GM06990 (cell line): Measurements from ENCODE around the gene AFG3L2.

Experiments used
- DNase-seq: peaks from one replicate; pipeline ENCODE4 v3.0.0-alpha.2; 2011; ENCODE audit not compliant: insufficient read length; ENCODE audit errors: extremely low read depth
- H3K27me3 ChIP-seq: replicated peaks from 2 replicates; pipeline ENCODE4 v1.6.0; 2011; ENCODE audit warnings: low read length; ENCODE audit not compliant: control insufficient read depth, insufficient read depth
- H3K36me3 ChIP-seq: 2 replicates; pipeline ENCODE4 v1.5.1; 2011; ENCODE audit warnings: low read length; ENCODE audit not compliant: control insufficient read depth, insufficient read depth
- H3K4me3 ChIP-seq: replicated peaks from 2 replicates; pipeline ENCODE4 v1.5.1; 2011; ENCODE audit warnings: low read depth, mild to moderate bottlenecking, control low read depth, low read length
- CTCF ChIP-seq: IDR thresholded peaks from 2 replicates; pipeline ENCODE4 v1.5.1; 2011; ENCODE audit warnings: low read length, control low read depth, mild to moderate bottlenecking, inconsistent platforms; ENCODE audit not compliant: insufficient read depth, poor library complexity, severe bottlenecking

AFG3L2 gene

DNA sequence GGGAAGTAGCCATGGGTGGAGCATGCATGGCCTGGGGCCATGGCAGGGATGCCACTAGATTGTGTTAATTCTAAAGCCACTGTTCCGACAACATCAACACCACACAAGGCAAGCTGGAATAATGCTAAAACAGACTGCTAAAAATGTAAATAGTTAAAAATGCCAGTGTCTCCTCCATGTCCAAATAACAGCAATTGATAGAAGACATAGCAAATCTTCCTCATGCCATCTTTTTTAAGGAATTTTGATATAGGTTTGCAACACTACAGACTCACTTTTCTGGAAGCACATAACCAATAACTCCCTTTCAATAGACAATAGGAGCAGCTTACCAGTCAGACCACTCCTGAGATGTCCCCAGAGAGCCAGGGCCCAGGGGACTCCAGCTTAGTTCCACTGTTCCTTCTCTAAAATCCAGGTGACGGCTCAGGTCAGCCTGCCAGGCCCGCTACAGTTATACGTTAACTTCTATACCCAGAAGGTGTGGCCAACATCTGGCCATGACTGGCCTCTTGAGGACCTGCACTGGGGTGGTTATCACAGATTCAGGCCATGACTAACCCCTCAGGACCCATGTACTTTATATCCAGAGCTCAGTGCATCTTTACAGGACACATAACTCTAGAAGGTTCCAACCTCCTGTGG, 48.7 kb downstream of the AFG3L2 start:
- no peak for DNase-seq
- Histone ChIP-seq H3K4me3 (no peak overlapping the region), H3K27me3 (no peaks in the 10 kb centered on the region), H3K36me3 (peaks cover 29% of the 10 kb centered on the region)
- TF ChIP-seq CTCF, result no peak

GRCh38 chr18:12327510-12328178, 49.4 kb downstream of the AFG3L2 start:
- TF ChIP-seq CTCF, result peak; percentile 92
- H3K36me3 ChIP-seq, result peaks cover 29% of the 10 kb centered on the region
- no peak overlapping the region for H3K4me3 ChIP-seq
- DNase-seq, result no peak
- no peaks in the 10 kb centered on the region for H3K27me3 ChIP-seq

- Histone ChIP-seq H3K36me3 (peaks cover 29% of the 10 kb centered on the region), H3K27me3 (no peaks in the 10 kb centered on the region), H3K4me3 (no peak overlapping the region)
- DNase-seq, result no peak
- TF ChIP-seq CTCF, result no peak
Measured at GRCh38 chr18:12326711-12327460, 50.1 kb downstream of the AFG3L2 start.

DNA sequence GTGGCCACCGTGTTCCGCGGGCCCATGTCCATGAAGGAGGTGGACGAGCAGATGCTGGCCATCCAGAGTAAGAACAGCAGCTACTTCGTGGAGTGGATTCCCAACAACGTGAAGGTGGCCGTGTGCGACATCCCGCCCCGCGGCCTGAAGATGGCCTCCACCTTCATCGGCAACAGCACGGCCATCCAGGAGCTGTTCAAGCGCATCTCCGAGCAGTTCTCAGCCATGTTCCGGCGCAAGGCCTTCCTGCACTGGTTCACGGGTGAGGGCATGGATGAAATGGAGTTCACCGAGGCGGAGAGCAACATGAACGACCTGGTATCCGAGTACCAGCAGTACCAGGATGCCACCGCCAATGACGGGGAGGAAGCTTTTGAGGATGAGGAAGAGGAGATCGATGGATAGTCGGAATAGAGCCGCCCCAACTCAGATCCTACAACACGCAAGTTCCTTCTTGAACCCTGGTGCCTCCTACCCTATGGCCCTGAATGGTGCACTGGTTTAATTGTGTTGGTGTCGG, 51.2 kb downstream of the AFG3L2 start:
- H3K27me3 ChIP-seq, result no peaks in the 10 kb centered on the region
- H3K4me3 ChIP-seq, result no peak overlapping the region
- H3K36me3 ChIP-seq, result peaks cover 28% of the 10 kb centered on the region
- DNase-seq, result no peak
- TF ChIP-seq CTCF, result no peak

DNA sequence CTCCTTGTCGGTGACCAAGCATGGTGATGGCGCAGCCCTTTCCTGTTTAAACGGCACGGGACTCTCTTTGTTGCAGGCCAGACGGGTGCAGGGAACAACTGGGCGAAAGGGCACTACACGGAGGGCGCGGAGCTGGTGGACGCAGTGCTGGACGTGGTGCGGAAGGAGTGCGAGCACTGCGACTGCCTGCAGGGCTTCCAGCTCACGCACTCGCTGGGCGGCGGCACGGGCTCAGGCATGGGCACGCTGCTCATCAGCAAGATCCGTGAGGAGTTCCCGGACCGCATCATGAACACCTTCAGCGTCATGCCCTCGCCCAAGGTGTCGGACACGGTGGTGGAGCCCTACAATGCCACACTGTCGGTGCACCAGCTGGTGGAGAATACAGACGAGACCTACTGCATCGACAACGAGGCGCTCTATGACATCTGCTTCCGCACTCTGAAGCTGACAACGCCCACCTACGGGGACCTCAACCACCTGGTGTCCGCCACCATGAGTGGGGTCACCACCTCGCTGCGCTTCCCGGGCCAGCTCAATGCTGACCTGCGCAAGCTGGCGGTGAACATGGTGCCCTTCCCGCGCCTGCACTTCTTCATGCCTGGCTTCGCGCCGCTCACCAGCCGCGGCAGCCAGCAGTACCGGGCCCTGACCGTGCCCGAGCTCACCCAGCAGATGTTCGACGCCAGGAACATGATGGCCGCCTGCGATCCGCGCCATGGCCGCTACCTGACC, 51.9 kb downstream of the AFG3L2 start:
- Histone ChIP-seq H3K27me3 (no peaks in the 10 kb centered on the region), H3K36me3 (peaks cover 28% of the 10 kb centered on the region), H3K4me3 (no peak overlapping the region)
- TF ChIP-seq CTCF, result no peak
- DNase-seq, result no peak
